G401 (cell line): ENCODE data around the gene FAM120B. TPM values are rescaled to one million over a fixed set of nuclear protein-coding genes. Genes with fewer than 3 reads are reported as not detected.

Experiments used
- DNase-seq: peaks from one replicate; pipeline ENCODE4 v3.0.0-alpha.2; 2015; ENCODE audit warnings: low spot score
- in situ Hi-C: cut with HindIII; loops from 2 replicates; pipeline ENCODE4 v1.10.0; 2016; ENCODE audit warnings: low sequenced_read_pairs, mixed read lengths
- total RNA-seq: library from RNA; depleted of rRNA; stranded (reverse); fragments of >200 nt; shearing (Covaris generic); gene quantifications from 2 replicates; pipeline ENCODE4 v1.2.3, GENCODE V29; 2014

FAM120B gene
- total RNA-seq, 1 experiment from 2014 or later: 9.4 TPM

GRCh38 chr6:170424604-170425126, 118.1 kb downstream of the FAM120B start:
- in situ Hi-C loops: no loop called here

GRCh38 chr6:170429450-170429849, 122.9 kb downstream of the FAM120B start:
- in situ Hi-C loops: no loop called here
- no peak for DNase-seq

More at GRCh38 chr6:170424604-170425126, 118.1 kb downstream of the FAM120B start:
- DNase-seq: no peak

- DNase-seq: no peak
- in situ Hi-C loops: no loop called here
Observed at GRCh38 chr6:170433163-170434116, 126.9 kb downstream of the FAM120B start.

- in situ Hi-C loops: no loop called here
- no peak for DNase-seq
Observed at GRCh38 chr6:170434117-170434820, 127.7 kb downstream of the FAM120B start.

- no peak for DNase-seq
- in situ Hi-C loops: no loop called here
Observed at GRCh38 chr6:170434821-170435155, 128.2 kb downstream of the FAM120B start.

- in situ Hi-C loops: no loop called here
- no peak for DNase-seq
Observed at GRCh38 chr6:170435766-170436165, 129.2 kb downstream of the FAM120B start.

- no peak for DNase-seq
- in situ Hi-C loops: no loop called here
Observed at GRCh38 chr6:170436209-170436809, 129.8 kb downstream of the FAM120B start.

GRCh38 chr6:170437719-170438401, 131.3 kb downstream of the FAM120B start:
- peak; percentile 58 for DNase-seq

GRCh38 chr6:170438402-170438753, 131.8 kb downstream of the FAM120B start:
- in situ Hi-C loops: no loop called here
- peak; percentile 99 for DNase-seq

More at GRCh38 chr6:170437719-170438401, 131.3 kb downstream of the FAM120B start:
- in situ Hi-C loops: no loop called here

GRCh38 chr6:170438861-170439260, 132.3 kb downstream of the FAM120B start:
- in situ Hi-C loops: no loop called here
- DNase-seq: no peak

- in situ Hi-C loops: no loop called here
- DNase-seq: peak; percentile 66
Observed at GRCh38 chr6:170439366-170440361, 133.1 kb downstream of the FAM120B start.

GRCh38 chr6:170440437-170440836, 133.9 kb downstream of the FAM120B start:
- in situ Hi-C loops: no loop called here
- no peak for DNase-seq

- in situ Hi-C loops: no loop called here
- DNase-seq: no peak
Observed at GRCh38 chr6:170441316-170441715, 134.8 kb downstream of the FAM120B start.

- in situ Hi-C loops: no loop called here
- no peak for DNase-seq
Observed at GRCh38 chr6:170442596-170442995, 136.0 kb downstream of the FAM120B start.

GRCh38 chr6:170443151-170443662, 136.6 kb downstream of the FAM120B start:
- in situ Hi-C loops: no loop called here
- no peak for DNase-seq

- no peak for DNase-seq
- in situ Hi-C loops: no loop called here
Observed at GRCh38 chr6:170444056-170444591, 137.6 kb downstream of the FAM120B start.

- in situ Hi-C loops: no loop called here
- no peak for DNase-seq
Observed at GRCh38 chr6:170444811-170445211, 138.3 kb downstream of the FAM120B start.

- in situ Hi-C loops: no loop called here
- DNase-seq: no peak
Observed at GRCh38 chr6:170445487-170445886, 138.9 kb downstream of the FAM120B start.
